SK-N-SH (cell line): ENCODE data around the gene ADCY4. TPM values are rescaled to one million over a fixed set of nuclear protein-coding genes. Genes with fewer than 3 reads are reported as not detected.

Experiments
- CTCF ChIA-PET: fragments of 300-600, 350-600 bp; formaldehyde crosslinking; extraction: SDS; loops from one replicate; lab custom pipeline; 2021; lab: Yijun Ruan, JAX
- POLR2A ChIA-PET: fragments of 350-600 bp; sonication (Branson Sonifier 250); formaldehyde crosslinking; extraction: SDS; loops from one replicate; lab custom pipeline; 2020; ENCODE audit warnings: antibody characterized with exemption, inconsistent platforms; lab: Yijun Ruan, JAX
- DNase-seq: peaks from one replicate; pipeline ENCODE4 v3.0.0; 2012
- H2AFZ ChIP-seq: fragments of 200-600 bp; sonication (generic); 2 replicates; pipeline ENCODE4 v1.8.1; 2016; ENCODE audit warnings: antibody characterized with exemption, mild to moderate bottlenecking, low read depth
- H3F3A ChIP-seq: fragments of 200-600 bp; sonication (generic); replicated peaks from 2 replicates; pipeline ENCODE3; 2016; ENCODE audit warnings: antibody characterized with exemption, mild to moderate bottlenecking; ENCODE audit not compliant: insufficient read depth
- H3K27ac ChIP-seq, 2 experiments: fragments of 200-500 bp in 1 of 2; fragments of 200-600 bp in 1 of 2; sonication (Bioruptor generic) in 1 of 2; sonication (generic), shearing (Covaris generic) in 1 of 2; 2 replicates each; pipeline versions ENCODE4 v1.5.1 to v1.6.1; 2014 to 2016; ENCODE audit warnings: low read depth in 2 of 2, inconsistent platforms in 1 of 2, low read length in 1 of 2, mild to moderate bottlenecking in 1 of 2, mixed read lengths in 1 of 2
- H3K27me3 ChIP-seq: fragments of 200-600 bp; sonication (generic), shearing (Covaris generic); 2 replicates; pipeline ENCODE4 v1.6.1; 2016; ENCODE audit warnings: mixed run types; ENCODE audit not compliant: insufficient read depth
- H3K36me3 ChIP-seq, 2 experiments: fragments of 200-500 bp in 1 of 2; fragments of 200-600 bp in 1 of 2; sonication (Bioruptor generic) in 1 of 2; sonication (generic) in 1 of 2; replicated peaks in 1 of 2; 2 replicates each; pipeline versions ENCODE3 to v1.5.1; 2014 to 2016; ENCODE audit warnings: low read length in 1 of 2, mild to moderate bottlenecking in 1 of 2; ENCODE audit not compliant: insufficient read depth in 2 of 2, control insufficient read depth in 1 of 2
- H3K4me1 ChIP-seq, 2 experiments: fragments of 200-500 bp in 1 of 2; fragments of 200-600 bp in 1 of 2; sonication (Bioruptor generic) in 1 of 2; sonication (generic), shearing (Covaris generic) in 1 of 2; 2 replicates each; pipeline versions ENCODE4 v1.5.1 to v1.6.1; 2014 to 2016; ENCODE audit warnings: low read depth in 1 of 2, low read length in 1 of 2, mixed run types in 1 of 2; ENCODE audit not compliant: insufficient read depth in 2 of 2, control insufficient read depth in 1 of 2
- H3K4me2 ChIP-seq: fragments of 200-600 bp; sonication (generic), shearing (Covaris generic); 2 replicates; pipeline ENCODE4 v1.6.1; 2017; ENCODE audit warnings: mixed run types
- H3K4me3 ChIP-seq, 2 experiments: fragments of 200-500 bp in 1 of 2; fragments of 200-600 bp in 1 of 2; sonication (Bioruptor generic) in 1 of 2; sonication (generic), shearing (Covaris generic) in 1 of 2; 2 replicates each; pipeline versions ENCODE4 v1.5.1 to v1.8.1; 2014 to 2016; ENCODE audit warnings: low read depth in 2 of 2, inconsistent platforms in 1 of 2, low read length in 1 of 2, mild to moderate bottlenecking in 1 of 2, mixed read lengths in 1 of 2, moderate library complexity in 1 of 2
- H3K79me2 ChIP-seq: fragments of 200-600 bp; sonication (generic); 2 replicates; pipeline ENCODE4 v1.8.1; 2017; ENCODE audit warnings: mild to moderate bottlenecking; ENCODE audit not compliant: insufficient read depth
- H3K9ac ChIP-seq: fragments of 200-600 bp; sonication (generic); 2 replicates; pipeline ENCODE4 v1.6.1; 2017; ENCODE audit warnings: mixed run types
- H3K9me2 ChIP-seq: fragments of 200-600 bp; sonication (generic); 2 replicates; pipeline ENCODE4 v1.6.1; 2017; ENCODE audit warnings: mixed run types
- H3K9me3 ChIP-seq: fragments of 200-600 bp; sonication (generic); 2 replicates; pipeline ENCODE4 v1.6.1; 2017; ENCODE audit warnings: mixed run types, mild to moderate bottlenecking, moderate library complexity
- H4K20me1 ChIP-seq: fragments of 200-600 bp; sonication (generic); 2 replicates; pipeline ENCODE4 v1.6.1; 2017; ENCODE audit warnings: mild to moderate bottlenecking, mixed run types; ENCODE audit not compliant: insufficient read depth
- ELF1 ChIP-seq: IDR thresholded peaks from 2 replicates; pipeline ENCODE4 v1.4.0; 2012
- FOXM1 ChIP-seq: IDR thresholded peaks from 2 replicates; pipeline ENCODE4 v1.4.0; 2012; ENCODE audit warnings: low read depth, mild to moderate bottlenecking
- GABPA ChIP-seq: IDR thresholded peaks from 2 replicates; pipeline ENCODE4 v1.4.0; 2012; ENCODE audit warnings: low read depth, mild to moderate bottlenecking
- MXI1 ChIP-seq: IDR thresholded peaks from 2 replicates; pipeline ENCODE4 v1.6.1; 2012; ENCODE audit warnings: mild to moderate bottlenecking, low read depth, low read length, improper control_type of control experiment
- NFIC ChIP-seq: IDR thresholded peaks from 2 replicates; pipeline ENCODE4 v1.4.0; 2012; ENCODE audit warnings: borderline replicate concordance
- POLR2AphosphoS5 ChIP-seq: IDR thresholded peaks from 2 replicates; pipeline ENCODE4 v1.6.1; 2012; ENCODE audit warnings: low read depth, low read length
- RAD21 ChIP-seq: IDR thresholded peaks from 2 replicates; pipeline ENCODE4 v1.6.1; 2012; ENCODE audit warnings: mild to moderate bottlenecking, low read length
- RCOR1 ChIP-seq: fragments of 150-350 bp; IDR thresholded peaks from 2 replicates; pipeline ENCODE4 v1.6.1; 2017; ENCODE audit warnings: antibody characterized with exemption, low read length
- REST ChIP-seq: IDR thresholded peaks from 2 replicates; pipeline ENCODE4 v1.6.1; 2012; ENCODE audit warnings: mild to moderate bottlenecking, low read depth, low read length, moderate library complexity
- RFX5 ChIP-seq: IDR thresholded peaks from 2 replicates; pipeline ENCODE4 v1.6.1; 2012; ENCODE audit warnings: mild to moderate bottlenecking, improper control_type of control experiment, low read length
- RXRA ChIP-seq: IDR thresholded peaks from 2 replicates; pipeline ENCODE4 v1.4.0; 2012; ENCODE audit warnings: low read depth, mild to moderate bottlenecking, borderline replicate concordance
- SIN3A ChIP-seq: IDR thresholded peaks from 2 replicates; pipeline ENCODE4 v1.6.1; 2012; ENCODE audit warnings: low read depth, mild to moderate bottlenecking, low read length, moderate library complexity, borderline replicate concordance
- SMC3 ChIP-seq: IDR thresholded peaks from 2 replicates; pipeline ENCODE4 v1.6.1; 2012; ENCODE audit warnings: low read depth, low read length, improper control_type of control experiment
- TAF1 ChIP-seq: IDR thresholded peaks from 2 replicates; pipeline ENCODE4 v1.6.1; 2012; ENCODE audit warnings: low read depth, mild to moderate bottlenecking, low read length, moderate library complexity, borderline replicate concordance
- TEAD4 ChIP-seq: IDR thresholded peaks from 2 replicates; pipeline ENCODE4 v1.4.0; 2012; ENCODE audit warnings: mild to moderate bottlenecking, borderline replicate concordance; ENCODE audit not compliant: insufficient read depth
- WGBS: methylation state at CpG from one replicate; pipeline ENCODE4 v1.1.6; 2017; ENCODE audit warnings: low lambda C conversion rate; 5-methylcytosine and 5-hydroxymethylcytosine counted together
- polyA plus RNA-seq, 3 experiments: library from polyadenylated mRNA; depleted of rRNA; stranded (reverse); fragments of >200 nt; gene quantifications; 2 replicates each; pipeline ENCODE4 v1.2.3, GENCODE V29; 2012
- TF ChIP-seq, protein P1 (sequence below): IDR thresholded peaks from 2 replicates; pipeline ENCODE4 v1.4.0; 2012; ENCODE audit warnings: low read depth, borderline replicate concordance
- TF ChIP-seq, protein P2 (sequence below): fragments of 150-350 bp; IDR thresholded peaks from 2 replicates; pipeline ENCODE4 v1.6.1; 2016; ENCODE audit warnings: mild to moderate bottlenecking, low read depth, low read length

Gene ADCY4
- polyA plus RNA-seq, 1 of the 3 experiments (the other 2 are of a cell fraction), result 0.08 TPM

DNA sequence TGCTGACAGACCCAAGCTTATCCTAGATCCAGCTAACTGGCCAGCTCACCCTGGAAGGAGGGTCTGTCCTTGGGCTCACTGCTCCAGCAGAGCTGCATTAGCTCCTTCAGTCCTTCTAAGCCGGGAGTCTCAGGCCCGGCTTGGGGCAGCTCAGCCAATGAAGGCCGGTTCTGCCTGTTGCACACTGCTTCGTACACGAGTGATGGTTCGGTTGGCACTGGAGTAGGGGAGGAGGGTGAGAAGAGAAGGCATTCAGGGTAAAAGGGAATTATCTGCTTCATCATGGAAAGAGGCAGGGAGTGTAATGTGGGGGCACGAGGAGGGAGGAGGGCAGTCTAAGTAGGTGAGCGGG lies 2.9 kb upstream of the ADCY4 start (continued):
- TF ChIP-seq FOXM1, result no peak
- no peak for TF ChIP-seq TEAD4

- Histone ChIP-seq H3K4me3 (no peak overlapping the region), H3K36me3 (no peaks in the 10 kb centered on the region), H3K9me2 (no peaks in the 10 kb centered on the region), H4K20me1 (no peaks in the 10 kb centered on the region), H3K27ac (no peak overlapping the region), H2AFZ (no peak overlapping the region), H3K27me3 (peaks cover 60% of the 10 kb centered on the region), H3K9ac (no peak overlapping the region), H3K9me3 (no peaks in the 10 kb centered on the region), H3K4me1 (peaks cover 0 to 14% of the 10 kb centered on the region in 2 experiments; a peak in 1 of 4 replicates), H3K79me2 (no peaks in the 10 kb centered on the region), H3F3A (no peaks in the 10 kb centered on the region), H3K4me2 (no peak overlapping the region)
- TF ChIP-seq RXRA, result no peak
- no peak for TF ChIP-seq NFIC
- TF ChIP-seq MXI1, result no peak
- TF ChIP-seq SIN3A, result no peak
- TF ChIP-seq RFX5, result no peak
- WGBS, result 38% methylated on average over 7 of the region's 7 CpGs
- POLR2A ChIA-PET, result no interaction called here
- no peak for DNase-seq
- CTCF ChIA-PET, result interaction anchor here (0.6 to 12.7 kb wide), 10 partner anchors 8 to 384 kb away, joined by 3 to 445 read pairs (median 4); partner anchors contain the start of genes CBLN3, CIDEB, KHNYN and SDR39U1
These were observed 2.4 kb upstream of the ADCY4 start for GRCh38 chr14:24337144-24337823.

- POLR2A ChIA-PET, result interaction anchor here (1.5 kb wide), 1 partner anchor 96 kb away, joined by 4 read pairs; no protein-coding TSS in a partner anchor
- WGBS, result 86% methylated on average over 8 of the region's 12 CpGs
- no peak overlapping the region for H3K4me2 ChIP-seq
- peaks cover 46% of the 10 kb centered on the region for H3K27me3 ChIP-seq
- H3K9me3 ChIP-seq, result no peaks in the 10 kb centered on the region
- H3K27ac ChIP-seq, result no peak overlapping the region
- H4K20me1 ChIP-seq, result no peaks in the 10 kb centered on the region
- CTCF ChIA-PET, result interaction anchor here (1.4 to 12.7 kb wide), 6 partner anchors 10 to 102 kb away, joined by 4 to 445 read pairs (median 44); partner anchors contain the start of genes CBLN3, CIDEB, KHNYN and SDR39U1
- H3K9ac ChIP-seq, result no peak overlapping the region
- no peak overlapping the region for H3K4me3 ChIP-seq
- H3F3A ChIP-seq, result no peaks in the 10 kb centered on the region
- H3K36me3 ChIP-seq, result no peaks in the 10 kb centered on the region
- peaks cover 0 to 21% of the 10 kb centered on the region in 2 experiments; a peak in 1 of 4 replicates for H3K4me1 ChIP-seq
- no peak overlapping the region for H2AFZ ChIP-seq
- no peaks in the 10 kb centered on the region for H3K79me2 ChIP-seq
- DNase-seq, result peak; percentile 32
- no peaks in the 10 kb centered on the region for H3K9me2 ChIP-seq
- TF ChIP-seq TEAD4, result no peak
- no peak for TF ChIP-seq SMC3
- no peak for TF ChIP-seq RXRA
- TF ChIP-seq FOXM1, result no peak
- TF ChIP-seq, protein P1, sequence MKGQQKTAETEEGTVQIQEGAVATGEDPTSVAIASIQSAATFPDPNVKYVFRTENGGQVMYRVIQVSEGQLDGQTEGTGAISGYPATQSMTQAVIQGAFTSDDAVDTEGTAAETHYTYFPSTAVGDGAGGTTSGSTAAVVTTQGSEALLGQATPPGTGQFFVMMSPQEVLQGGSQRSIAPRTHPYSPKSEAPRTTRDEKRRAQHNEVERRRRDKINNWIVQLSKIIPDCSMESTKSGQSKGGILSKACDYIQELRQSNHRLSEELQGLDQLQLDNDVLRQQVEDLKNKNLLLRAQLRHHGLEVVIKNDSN, result no peak
- no peak for TF ChIP-seq SIN3A
- no peak for TF ChIP-seq REST
- no peak for TF ChIP-seq POLR2AphosphoS5
- no peak for TF ChIP-seq TAF1
- no peak for TF ChIP-seq ELF1
- TF ChIP-seq RCOR1, result no peak
- no peak for TF ChIP-seq RAD21
- TF ChIP-seq, protein P2, sequence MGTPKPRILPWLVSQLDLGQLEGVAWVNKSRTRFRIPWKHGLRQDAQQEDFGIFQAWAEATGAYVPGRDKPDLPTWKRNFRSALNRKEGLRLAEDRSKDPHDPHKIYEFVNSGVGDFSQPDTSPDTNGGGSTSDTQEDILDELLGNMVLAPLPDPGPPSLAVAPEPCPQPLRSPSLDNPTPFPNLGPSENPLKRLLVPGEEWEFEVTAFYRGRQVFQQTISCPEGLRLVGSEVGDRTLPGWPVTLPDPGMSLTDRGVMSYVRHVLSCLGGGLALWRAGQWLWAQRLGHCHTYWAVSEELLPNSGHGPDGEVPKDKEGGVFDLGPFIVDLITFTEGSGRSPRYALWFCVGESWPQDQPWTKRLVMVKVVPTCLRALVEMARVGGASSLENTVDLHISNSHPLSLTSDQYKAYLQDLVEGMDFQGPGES, result no peak
- no peak for TF ChIP-seq GABPA
These were observed 745 bp upstream of the ADCY4 start for GRCh38 chr14:24335461-24336171.
